ENCODE data around the gene STX12. TPM values are rescaled to one million over a fixed set of nuclear protein-coding genes. Genes with fewer than 3 reads are reported as not detected.
"Not testable (repeated sequence)": the region's sequence is repeated elsewhere in the genome, so short reads cannot be mapped to it uniquely, and the experiment has no call there.

Gene STX12
- total and polyA plus RNA-seq, 2 of the 4 experiments (the other 2 are of a cell fraction), result 28.6 to 54.8 TPM

- CTCF ChIA-PET, result interaction anchor here (0.6 to 1.1 kb wide), 2 partner anchors 10 to 915 kb away, joined by 3 to 4 read pairs; no protein-coding TSS in a partner anchor
- no peak overlapping the region for H2BK5ac ChIP-seq (ENCODE audit: low read depth, low read length, poor library complexity, severe bottlenecking)
- H3K79me1 ChIP-seq (ENCODE audit: low read depth in 1 of 2, low read length in 2 of 2), result peaks cover 13 to 54% of the 10 kb centered on the region in 2 experiments; a peak in 3 of 4 replicates
- in situ Hi-C loops (cut with MboI; ENCODE audit: low sequenced_read_pairs) (no loop called here), dilution Hi-C loops (cut with HindIII; ENCODE audit: low sequenced_read_pairs, unreplicated experiment) (no loop called here), intact Hi-C loops (cut with micrococcal nuclease) (loop anchor here (2.0 kb wide), 1 partner anchor 48 kb away; no protein-coding TSS in a partner anchor)
- H3K18ac ChIP-seq (ENCODE audit: low read depth, low read length), result no peak overlapping the region
- H3K9me1 ChIP-seq (ENCODE audit: insufficient read depth, low read length), result no peaks in the 10 kb centered on the region; the same call in 1 of the 2 replicates
- H2BK20ac ChIP-seq (ENCODE audit: low read depth, low read length), result no peak overlapping the region
- no peak for DNase-seq
- TF ChIP-seq CHD1 (IDR thresholded peaks at IDR 0.05; ENCODE audit: low read depth, low read length) (no peak), RAD21 (IDR thresholded peaks at IDR 0.05; ENCODE audit: low read length) (no peak), POLR2A (IDR thresholded peaks at IDR 0.05; ENCODE audit: low read depth, low read length) (no peak), MXI1 (IDR thresholded peaks at IDR 0.05; ENCODE audit: borderline replicate concordance, low read depth, low read length) (no peak)
- no peak overlapping the region for H3K4ac ChIP-seq (ENCODE audit: low read depth, low read length)
- no peak overlapping the region for H3K23ac ChIP-seq (ENCODE audit: low read depth, low read length)
- H2AK9ac ChIP-seq (replicated peaks; ENCODE audit: low read depth, low read length, poor library complexity), result no peak overlapping the region
- no peak overlapping the region for H3K4me3 ChIP-seq (ENCODE audit: insufficient read depth, low read depth, low read length)
- H4K5ac ChIP-seq (ENCODE audit: low read depth, low read length), result no peak overlapping the region
- no TSS peak for BruUV-seq (replicated peaks)
- no peak overlapping the region for H4K8ac ChIP-seq (ENCODE audit: low read depth in 2 of 2, low read length in 2 of 2)
- no peaks in the 10 kb centered on the region for H3K9me3 ChIP-seq (ENCODE audit: control insufficient read depth, insufficient read depth, low read length)
- H3K27me3 ChIP-seq (ENCODE audit: control insufficient read depth, insufficient read depth, low read length), result no peaks in the 10 kb centered on the region
- peaks cover 4% of the 10 kb centered on the region; the same call in 1 of the 2 replicates for H3K4me1 ChIP-seq (ENCODE audit: control insufficient read depth, insufficient read depth, low read length)
- peak overlapping the region; percentile 94 for H3K4me2 ChIP-seq (ENCODE audit: low read depth, low read length)
- no peak overlapping the region for H2AK5ac ChIP-seq (ENCODE audit: low read depth, low read length)
- no peak overlapping the region for H2AFZ ChIP-seq (replicated peaks; ENCODE audit: low read length, poor library complexity)
- no peaks in the 10 kb centered on the region for H3K36me3 ChIP-seq (ENCODE audit: control insufficient read depth, insufficient read depth, low read length)
- ATAC-seq (ENCODE audit: low read depth), result no peak
- H4K20me1 ChIP-seq (ENCODE audit: insufficient read depth, low read length), result peaks cover 15% of the 10 kb centered on the region; the same call in 1 of the 2 replicates
- H4K91ac ChIP-seq (ENCODE audit: insufficient read depth, low read depth, low read length), result no peak overlapping the region
- no peak overlapping the region for H3K14ac ChIP-seq (replicated peaks; ENCODE audit: low read depth, low read length)
- H3K56ac ChIP-seq (ENCODE audit: extremely low read depth, insufficient read depth, low read length), result no peak overlapping the region
- no CpG with 5 or more reads among the region's 2 CpGs for WGBS, 2 experiments (ENCODE audit: extremely low coverage in 2 of 2, insufficient read length in 1 of 2)
- POLR2A ChIA-PET (ENCODE audit: unreplicated experiment), result no interaction called here
- peak overlapping the region; percentile 93 for H3K9ac ChIP-seq (ENCODE audit: low read depth, low read length)
- no peak overlapping the region for H2BK120ac ChIP-seq (ENCODE audit: low read depth, low read length)
- no peak overlapping the region for H2BK15ac ChIP-seq (ENCODE audit: low read depth, low read length)
- H3K27ac ChIP-seq (ENCODE audit: insufficient read depth, low read length), result no peak overlapping the region
These were observed 1.6 kb downstream of the STX12 start for GRCh38 chr1:27774654-27775053.

DNA sequence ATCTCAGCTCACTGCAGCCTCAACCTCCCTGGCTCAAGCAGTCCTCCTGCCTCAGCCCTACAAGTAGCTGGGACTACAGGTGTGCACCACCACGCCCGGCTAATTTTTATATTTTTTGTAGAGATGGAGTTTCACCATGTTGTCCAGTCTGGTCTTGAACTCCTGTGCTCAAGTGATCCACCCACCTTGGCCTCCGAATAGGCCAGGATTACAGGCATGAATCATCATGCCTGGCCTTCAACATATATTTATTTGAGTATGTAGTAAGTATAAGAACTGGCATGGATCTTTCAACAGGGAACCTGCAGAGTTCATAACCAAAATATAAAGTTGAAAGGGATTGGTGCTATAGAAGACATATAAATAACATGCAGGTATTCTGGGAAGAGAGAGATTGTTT, 2.3 kb downstream of the STX12 start:
- H4K8ac ChIP-seq (ENCODE audit: low read depth in 2 of 2, low read length in 2 of 2); H3K36me3 ChIP-seq (ENCODE audit: control insufficient read depth, insufficient read depth, low read length); in situ Hi-C loops (cut with MboI; ENCODE audit: low sequenced_read_pairs); H3K4me1 ChIP-seq (ENCODE audit: control insufficient read depth, insufficient read depth, low read length); H2BK5ac ChIP-seq (ENCODE audit: low read depth, low read length, poor library complexity, severe bottlenecking); H3K14ac ChIP-seq (replicated peaks; ENCODE audit: low read depth, low read length); H3K27me3 ChIP-seq (ENCODE audit: control insufficient read depth, insufficient read depth, low read length); H3K9ac ChIP-seq (ENCODE audit: low read depth, low read length); dilution Hi-C loops (cut with HindIII; ENCODE audit: low sequenced_read_pairs, unreplicated experiment); H2AK5ac ChIP-seq (ENCODE audit: low read depth, low read length); H3K9me1 ChIP-seq (ENCODE audit: insufficient read depth, low read length); H2BK20ac ChIP-seq (ENCODE audit: low read depth, low read length); H2AFZ ChIP-seq (replicated peaks; ENCODE audit: low read length, poor library complexity); H3K18ac ChIP-seq (ENCODE audit: low read depth, low read length); POLR2A ChIA-PET (ENCODE audit: unreplicated experiment); BruUV-seq (replicated peaks); H3K27ac ChIP-seq (ENCODE audit: insufficient read depth, low read length); H4K5ac ChIP-seq (ENCODE audit: low read depth, low read length); H3K9me3 ChIP-seq (ENCODE audit: control insufficient read depth, insufficient read depth, low read length); H2AK9ac ChIP-seq (replicated peaks; ENCODE audit: low read depth, low read length, poor library complexity); H2BK15ac ChIP-seq (ENCODE audit: low read depth, low read length); ATAC-seq (ENCODE audit: low read depth); H2BK120ac ChIP-seq (ENCODE audit: low read depth, low read length); H3K4ac ChIP-seq (ENCODE audit: low read depth, low read length); H3K4me3 ChIP-seq (ENCODE audit: insufficient read depth, low read depth, low read length); H4K91ac ChIP-seq (ENCODE audit: insufficient read depth, low read depth, low read length); H3K56ac ChIP-seq (ENCODE audit: extremely low read depth, insufficient read depth, low read length); H3K23ac ChIP-seq (ENCODE audit: low read depth, low read length); H3K4me2 ChIP-seq (ENCODE audit: low read depth, low read length): not testable (repeated sequence)
- DNase-seq, result peak; percentile 42
- WGBS, 2 experiments (ENCODE audit: extremely low coverage in 2 of 2, insufficient read length in 1 of 2), result no CpG with 5 or more reads among the region's 3 CpGs
- CTCF ChIA-PET, result interaction anchor here (0.6 to 1.1 kb wide), 2 partner anchors 9 to 916 kb away, joined by 3 to 4 read pairs; no protein-coding TSS in a partner anchor
- intact Hi-C loops (cut with micrococcal nuclease), result loop anchor here (2.0 kb wide), 1 partner anchor 49 kb away; no protein-coding TSS in a partner anchor
- Histone ChIP-seq H4K20me1 (ENCODE audit: insufficient read depth, low read length) (peaks cover 21% of the 10 kb centered on the region; the same call in 1 of the 2 replicates), H3K79me1 (ENCODE audit: low read depth in 1 of 2, low read length in 2 of 2) (peaks cover 13 to 61% of the 10 kb centered on the region in 2 experiments; a peak in 3 of 4 replicates)

All from IMR-90 (cell line).